Fibroblast of the aortic adventitia (primary cell): ENCODE measurements around the gene PDF. TPM values are rescaled to one million over a fixed set of nuclear protein-coding genes. Genes with fewer than 3 reads are reported as not detected.

Source experiments
- DNase-seq: peaks from one replicate; pipeline ENCODE4 v3.0.0-alpha.2; 2010; ENCODE audit warnings: low read depth
- H3K4me3 ChIP-seq: 2 replicates; pipeline ENCODE4 v1.5.1; 2011; ENCODE audit warnings: low read depth, mild to moderate bottlenecking, control low read depth, low read length, moderate library complexity
- CTCF ChIP-seq: IDR thresholded peaks from 2 replicates; pipeline ENCODE4 v1.5.1; 2011; ENCODE audit warnings: mild to moderate bottlenecking, low read length, control low read depth, inconsistent platforms; ENCODE audit not compliant: insufficient read depth
- total RNA-seq: library from RNA; depleted of rRNA; stranded (reverse); fragments of >200 nt; gene quantifications from 2 replicates; pipeline ENCODE4 v1.2.3, GENCODE V29; 2012; ENCODE audit warnings: low replicate concordance

PDF gene
- total RNA-seq, 1 donor = 16.9 TPM

GRCh38 chr16:69351309-69352027 is 21.1 kb upstream of the PDF start, which contains the start of gene TMED6:
Gene TMED6, minus strand, starts transcription at chr16:69351786. Its CDS starts 33 bp downstream, at chr16:69351753.
- TF ChIP-seq CTCF = no peak
- no peak for DNase-seq
- H3K4me3 ChIP-seq = no peak within 1 kb of the TSS

- no peak for TF ChIP-seq CTCF
- no peak overlapping the region for H3K4me3 ChIP-seq
- DNase-seq = no peak
These were observed 20.2 kb upstream of the PDF start for GRCh38 chr16:69350536-69351133.

DNA sequence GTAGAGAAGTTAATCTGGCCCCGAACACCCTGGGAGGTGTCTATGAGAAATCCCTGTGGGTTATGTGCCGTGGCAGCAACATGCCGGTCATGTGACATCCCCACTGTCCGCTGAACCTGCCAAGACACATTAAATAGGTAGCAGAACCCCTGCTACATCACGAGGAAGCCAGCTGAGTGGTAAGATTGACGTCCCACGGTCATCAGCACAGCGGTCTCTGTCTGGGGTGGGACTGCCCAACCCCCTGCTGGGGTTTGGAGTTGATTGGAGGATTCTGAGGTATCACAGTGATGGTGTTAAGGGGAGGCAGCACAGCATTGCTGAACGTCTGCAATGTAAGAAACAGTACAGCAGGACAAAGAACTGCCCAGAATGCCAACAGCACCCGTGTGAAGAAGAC is 19.1 kb upstream of the PDF start:
- no peak for TF ChIP-seq CTCF
- H3K4me3 ChIP-seq = no peak overlapping the region
- no peak for DNase-seq

GRCh38 chr16:69348222-69348621 is 17.8 kb upstream of the PDF start:
- TF ChIP-seq CTCF = no peak
- H3K4me3 ChIP-seq = no peak overlapping the region
- no peak for DNase-seq

DNA sequence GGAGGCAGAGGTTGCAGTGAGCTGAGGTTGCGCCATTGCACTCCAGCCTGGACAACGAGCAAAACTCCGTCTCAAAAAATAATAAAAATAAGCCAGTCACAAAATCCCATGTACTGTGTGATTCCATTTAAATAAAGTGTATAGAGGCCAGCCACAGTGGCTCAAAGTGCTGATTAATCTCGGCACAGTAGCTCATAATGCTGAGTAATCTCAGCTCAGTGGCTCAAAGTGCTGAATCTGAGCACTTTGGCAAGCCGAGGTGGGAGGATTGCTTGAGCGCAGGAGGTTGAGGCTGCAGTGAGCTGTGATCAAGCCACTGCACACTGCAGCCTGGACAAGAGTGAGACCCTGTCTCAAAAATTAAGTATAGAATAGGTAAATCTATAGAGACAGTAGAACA is 16.3 kb upstream of the PDF start:
- H3K4me3 ChIP-seq = no peak overlapping the region
- no peak for TF ChIP-seq CTCF
- no peak for DNase-seq

- no peak for TF ChIP-seq CTCF
- no peak for DNase-seq
- H3K4me3 ChIP-seq = no peak overlapping the region
These were observed 15.5 kb upstream of the PDF start for GRCh38 chr16:69345923-69346322.
